Thyroid gland (tissue), 4 donors: Measurements from ENCODE around the gene VWA2.

Experiments
- POLR2A ChIP-seq, 2 donors: fragments of 450-650 bp; IDR thresholded peaks; one replicate each; pipeline ENCODE4 v1.6.1; 2017; ENCODE audit warnings: antibody characterized with exemption in 2 of 2, mild to moderate bottlenecking in 2 of 2, moderate library complexity in 1 of 2
- TF ChIP-seq, protein P1 (sequence below), 6 experiments: fragments of 200-600 bp in 3 of 6; fragments of 450-650 bp in 3 of 6; sonication (generic) in 3 of 6; IDR thresholded peaks; one replicate each; pipeline ENCODE4 v1.5.1; 2016 to 2019; ENCODE audit warnings: antibody characterized with exemption in 6 of 6, mild to moderate bottlenecking in 2 of 6, inconsistent platforms in 1 of 6, moderate library complexity in 1 of 6

DNA sequence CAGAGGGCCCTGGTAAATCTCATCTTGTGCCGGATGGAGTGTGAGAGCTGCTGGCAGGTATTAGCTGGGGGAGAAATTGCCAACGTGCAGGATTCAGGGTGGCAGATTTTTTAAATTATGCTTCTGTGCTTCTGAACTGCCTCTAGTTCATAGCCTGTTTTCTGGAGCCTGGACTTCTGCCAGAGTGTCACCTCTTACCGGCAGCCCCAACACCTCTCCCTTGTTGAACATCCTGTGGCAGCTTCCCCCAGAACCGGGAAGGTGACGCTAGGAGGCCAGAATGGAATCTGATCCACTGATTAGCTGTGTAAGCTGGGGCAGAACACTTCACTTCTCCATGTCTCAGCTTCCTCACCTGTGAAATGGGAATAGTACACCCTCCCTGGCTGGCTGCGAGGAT is 5.1 kb downstream of the VWA2 start:
- TF ChIP-seq, protein P1, sequence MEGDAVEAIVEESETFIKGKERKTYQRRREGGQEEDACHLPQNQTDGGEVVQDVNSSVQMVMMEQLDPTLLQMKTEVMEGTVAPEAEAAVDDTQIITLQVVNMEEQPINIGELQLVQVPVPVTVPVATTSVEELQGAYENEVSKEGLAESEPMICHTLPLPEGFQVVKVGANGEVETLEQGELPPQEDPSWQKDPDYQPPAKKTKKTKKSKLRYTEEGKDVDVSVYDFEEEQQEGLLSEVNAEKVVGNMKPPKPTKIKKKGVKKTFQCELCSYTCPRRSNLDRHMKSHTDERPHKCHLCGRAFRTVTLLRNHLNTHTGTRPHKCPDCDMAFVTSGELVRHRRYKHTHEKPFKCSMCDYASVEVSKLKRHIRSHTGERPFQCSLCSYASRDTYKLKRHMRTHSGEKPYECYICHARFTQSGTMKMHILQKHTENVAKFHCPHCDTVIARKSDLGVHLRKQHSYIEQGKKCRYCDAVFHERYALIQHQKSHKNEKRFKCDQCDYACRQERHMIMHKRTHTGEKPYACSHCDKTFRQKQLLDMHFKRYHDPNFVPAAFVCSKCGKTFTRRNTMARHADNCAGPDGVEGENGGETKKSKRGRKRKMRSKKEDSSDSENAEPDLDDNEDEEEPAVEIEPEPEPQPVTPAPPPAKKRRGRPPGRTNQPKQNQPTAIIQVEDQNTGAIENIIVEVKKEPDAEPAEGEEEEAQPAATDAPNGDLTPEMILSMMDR (IDR thresholded peaks at IDR 0.05): no peak
- no peak for TF ChIP-seq POLR2A (IDR thresholded peaks at IDR 0.05)
